Hippocampal formation (tissue), 2 donors: ENCODE data around the gene LAMC1.

Experiments
- DNase-seq, 2 donors: peaks; one replicate each; lab custom pipeline; 2025; lab: John Stamatoyannopoulos, UW

LAMC1 gene

GRCh38 chr1:183194527-183195141, 171.4 kb downstream of the LAMC1 start:
- no peak for DNase-seq

- no peak for DNase-seq
These were observed 171.9 kb downstream of the LAMC1 start for GRCh38 chr1:183195142-183195574.
